GM18499 (cell line): ENCODE results near the gene CSE1L.
"Not testable (repeated sequence)": the region's sequence is repeated elsewhere in the genome, so short reads cannot be mapped to it uniquely, and the experiment has no call there.

Experiments
- ATAC-seq: cut with Tn5 transposase; IDR thresholded peaks from one replicate; pipeline ENCODE4 v1.9.1; 2021; ENCODE audit warnings: moderate number of reproducible peaks; ENCODE audit not compliant: insufficient read depth, unreplicated experiment

Gene CSE1L

GRCh38 chr20:49119988-49120387 lies 73.9 kb downstream of the CSE1L start:
- ATAC-seq = no peak

- no peak for ATAC-seq
Measured at GRCh38 chr20:49122920-49123319, 76.8 kb downstream of the CSE1L start.

GRCh38 chr20:49123982-49124381 lies 77.9 kb downstream of the CSE1L start:
- no peak for ATAC-seq

GRCh38 chr20:49132995-49133478 lies 86.9 kb downstream of the CSE1L start:
- ATAC-seq = no peak

- no peak for ATAC-seq
Measured at GRCh38 chr20:49133571-49133970, 87.5 kb downstream of the CSE1L start.

GRCh38 chr20:49134797-49135196 lies 88.7 kb downstream of the CSE1L start:
- not testable (repeated sequence) for ATAC-seq

GRCh38 chr20:49136817-49137571 lies 90.9 kb downstream of the CSE1L start:
- no peak for ATAC-seq

- ATAC-seq = no peak
Measured at GRCh38 chr20:49138431-49138830, 92.3 kb downstream of the CSE1L start.

DNA sequence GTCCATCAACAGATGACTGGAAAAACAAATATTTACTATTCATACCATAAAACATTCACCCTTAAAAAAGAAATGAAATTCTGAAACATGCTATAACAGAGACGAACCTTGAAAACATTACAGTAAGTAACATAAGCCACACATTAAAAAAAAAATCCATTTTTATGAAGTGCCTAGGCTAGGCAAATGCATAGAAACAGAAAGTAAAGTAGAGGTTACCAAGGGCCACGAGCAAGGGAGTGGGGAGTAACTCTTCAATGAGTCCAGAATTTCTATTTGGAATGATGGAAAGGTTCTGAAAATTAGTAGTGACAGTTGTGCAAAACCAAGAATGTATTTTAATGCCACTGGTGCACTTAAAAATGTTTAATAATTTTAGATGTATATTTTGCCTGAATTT lies 94.3 kb downstream of the CSE1L start:
- no peak for ATAC-seq

- ATAC-seq = no peak
Measured at GRCh38 chr20:49140834-49141233, 94.7 kb downstream of the CSE1L start.
